AG09309 (cell line): ENCODE measurements around the gene FARS2.

Source experiments
- DNase-seq: peaks from one replicate; pipeline ENCODE4 v3.0.0-alpha.2; 2010; ENCODE audit warnings: low read depth
- H3K4me3 ChIP-seq: 2 replicates; pipeline ENCODE4 v1.5.1; 2011; ENCODE audit warnings: mild to moderate bottlenecking, low read depth, low read length, moderate library complexity; ENCODE audit not compliant: control insufficient read depth
- CTCF ChIP-seq: IDR thresholded peaks from 2 replicates; pipeline ENCODE4 v1.5.1; 2011; ENCODE audit warnings: mild to moderate bottlenecking, low read depth, low read length, inconsistent platforms; ENCODE audit not compliant: insufficient read depth, control insufficient read depth; ENCODE audit errors: missing control alignments

Gene FARS2

GRCh38 chr6:5522147-5522546, 260.8 kb downstream of the FARS2 start:
- DNase-seq = no peak
- TF ChIP-seq CTCF = no peak
- H3K4me3 ChIP-seq = no peak overlapping the region

GRCh38 chr6:5524110-5524509, 262.8 kb downstream of the FARS2 start:
- DNase-seq = no peak
- H3K4me3 ChIP-seq = no peak overlapping the region
- TF ChIP-seq CTCF = no peak

- H3K4me3 ChIP-seq = no peak overlapping the region
- TF ChIP-seq CTCF = no peak
- peak; percentile 83 for DNase-seq
Observed at GRCh38 chr6:5525209-5525608, 263.9 kb downstream of the FARS2 start.

GRCh38 chr6:5529015-5529414, 267.7 kb downstream of the FARS2 start:
- no peak for DNase-seq
- TF ChIP-seq CTCF = no peak
- H3K4me3 ChIP-seq = no peak overlapping the region

GRCh38 chr6:5529733-5530132, 268.4 kb downstream of the FARS2 start:
- TF ChIP-seq CTCF = no peak
- no peak overlapping the region for H3K4me3 ChIP-seq
- DNase-seq = no peak

- no peak for TF ChIP-seq CTCF
- DNase-seq = no peak
- H3K4me3 ChIP-seq = no peak overlapping the region
Observed at GRCh38 chr6:5531161-5531560, 269.8 kb downstream of the FARS2 start.

- no peak for TF ChIP-seq CTCF
- DNase-seq = no peak
- H3K4me3 ChIP-seq = no peak overlapping the region
Observed at GRCh38 chr6:5531853-5532375, 270.6 kb downstream of the FARS2 start.
